ENCODE results near the gene TERB1.
A peak's percentile ranks its signal among the peaks of the same experiment; 100 is the strongest.

TERB1 gene, protein sequence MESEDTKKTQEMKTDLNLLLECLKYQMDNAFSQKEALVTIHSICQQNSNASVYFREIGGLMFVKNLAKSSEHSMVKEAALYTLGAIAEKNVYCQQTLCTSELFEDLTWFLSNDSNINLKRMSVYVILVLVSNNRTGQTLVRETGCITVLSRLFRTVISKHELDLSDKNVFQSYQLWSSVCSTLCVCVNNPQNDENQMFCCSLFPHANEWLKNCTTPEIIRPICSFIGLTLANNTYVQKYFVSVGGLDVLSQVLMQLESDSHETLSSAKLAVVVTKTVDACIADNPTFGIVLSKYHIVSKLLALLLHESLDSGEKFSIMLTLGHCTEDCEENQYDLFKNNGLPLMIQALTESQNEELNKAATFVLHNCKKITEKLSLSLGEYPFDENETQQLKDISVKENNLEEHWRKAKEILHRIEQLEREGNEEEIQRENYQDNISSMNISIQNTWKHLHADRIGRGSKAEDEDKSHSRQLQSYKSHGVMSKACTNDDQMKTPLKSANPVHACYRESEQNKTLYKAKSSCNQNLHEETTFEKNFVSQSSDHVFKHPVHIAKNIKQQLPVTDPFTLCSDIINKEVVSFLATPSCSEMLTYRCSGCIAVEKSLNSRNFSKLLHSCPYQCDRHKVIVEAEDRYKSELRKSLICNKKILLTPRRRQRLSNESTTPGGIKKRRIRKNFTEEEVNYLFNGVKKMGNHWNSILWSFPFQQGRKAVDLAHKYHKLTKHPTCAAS

DNA sequence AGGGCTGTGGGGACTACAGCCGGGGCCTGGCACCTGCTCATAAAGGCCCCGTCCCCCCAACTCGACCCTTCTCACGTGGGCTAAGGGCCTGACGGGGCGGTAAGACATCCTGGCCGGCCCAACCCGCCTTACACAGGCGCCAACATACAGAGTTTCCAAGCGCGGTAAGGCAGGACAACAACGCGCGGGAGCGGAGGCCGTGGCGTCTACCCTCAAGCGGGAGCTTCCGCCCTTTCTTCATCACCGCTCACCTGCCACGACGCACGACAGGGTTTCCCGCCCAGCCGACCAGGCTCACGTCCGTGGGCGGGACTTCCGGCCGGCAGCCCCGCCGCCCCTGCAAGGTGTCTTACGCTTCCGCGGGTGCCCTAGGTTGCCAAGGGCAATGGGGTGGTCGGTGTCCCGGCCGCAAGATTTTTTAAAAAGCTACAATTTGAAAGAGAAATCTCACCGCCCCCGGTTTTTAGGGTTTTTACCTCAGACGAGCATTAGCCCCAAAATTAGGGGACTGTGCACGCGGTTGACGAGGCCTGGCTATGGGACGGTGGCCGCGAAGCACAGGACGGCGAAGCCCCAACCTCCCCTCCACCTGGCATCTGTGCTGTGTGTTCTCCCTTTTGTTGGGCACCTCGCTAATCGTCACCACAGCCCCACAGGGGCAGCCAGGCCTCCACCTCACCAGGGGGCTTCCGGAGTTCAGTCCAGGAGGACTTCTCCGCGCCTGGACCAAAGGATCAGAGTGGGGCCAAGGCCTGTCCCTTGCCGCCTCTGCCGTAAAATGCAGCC, at the start of gene TERB1:
Gene TERB1 (minus strand): TSS at position 265 of the 786 bp plus-strand sequence. CDS start 4,786 bp downstream, outside the sequence.
- DNase-seq, result no peak

DNA sequence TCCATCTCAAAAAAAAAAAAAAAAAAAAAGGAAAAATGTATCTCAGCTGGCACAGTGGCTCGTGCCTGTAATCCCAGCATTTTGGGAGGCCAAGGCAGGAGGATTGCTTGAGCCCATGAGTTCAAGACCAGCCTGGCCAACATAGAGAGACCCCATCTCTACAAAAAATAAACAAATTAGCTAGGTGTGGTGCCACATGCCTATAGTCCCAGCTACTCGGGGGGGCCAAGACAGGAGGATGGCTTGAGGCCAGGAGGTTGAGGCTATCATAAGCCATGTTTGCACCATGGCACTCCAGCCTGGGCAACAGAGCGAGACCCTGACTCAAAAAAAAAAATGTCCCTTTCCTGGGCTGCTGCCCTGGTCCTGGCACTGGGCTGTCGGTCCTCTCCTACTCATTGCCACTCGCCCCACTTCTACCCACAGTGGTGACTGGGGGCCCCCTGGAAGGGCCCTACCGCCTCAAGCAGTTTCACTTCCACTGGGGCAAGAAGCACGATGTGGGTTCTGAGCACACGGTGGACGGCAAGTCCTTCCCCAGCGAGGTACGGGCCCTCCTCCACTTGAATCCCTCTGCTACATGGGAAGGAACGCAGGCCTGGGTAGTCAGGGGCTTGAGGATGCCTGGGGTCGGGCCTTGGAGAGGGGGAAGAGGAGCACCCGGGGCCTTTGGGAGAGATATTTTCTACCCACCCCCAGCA, 48.9 kb upstream of the TERB1 start:
- peak; percentile 45 for DNase-seq

DNA sequence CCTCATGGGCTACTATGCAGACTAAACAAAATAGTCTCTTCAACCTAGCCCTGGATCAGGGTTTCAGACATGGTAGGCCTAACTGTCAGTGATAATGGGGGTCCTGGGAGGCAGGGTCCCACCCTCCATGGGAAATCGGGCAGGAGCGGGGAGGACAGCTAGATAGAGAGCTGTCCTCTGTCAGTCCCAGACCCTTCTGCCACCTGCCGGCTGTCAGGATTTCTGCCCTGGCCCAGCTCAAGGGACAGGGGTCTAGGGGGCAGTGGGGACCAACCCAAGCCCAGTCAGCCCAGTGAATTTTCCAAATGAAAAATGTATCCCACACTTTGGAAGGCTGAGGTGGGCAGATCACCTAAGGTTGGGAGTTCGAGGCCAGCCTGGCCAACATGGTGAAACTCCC, 48.2 kb upstream of the TERB1 start:
- DNase-seq, result peak; percentile 36

DNA sequence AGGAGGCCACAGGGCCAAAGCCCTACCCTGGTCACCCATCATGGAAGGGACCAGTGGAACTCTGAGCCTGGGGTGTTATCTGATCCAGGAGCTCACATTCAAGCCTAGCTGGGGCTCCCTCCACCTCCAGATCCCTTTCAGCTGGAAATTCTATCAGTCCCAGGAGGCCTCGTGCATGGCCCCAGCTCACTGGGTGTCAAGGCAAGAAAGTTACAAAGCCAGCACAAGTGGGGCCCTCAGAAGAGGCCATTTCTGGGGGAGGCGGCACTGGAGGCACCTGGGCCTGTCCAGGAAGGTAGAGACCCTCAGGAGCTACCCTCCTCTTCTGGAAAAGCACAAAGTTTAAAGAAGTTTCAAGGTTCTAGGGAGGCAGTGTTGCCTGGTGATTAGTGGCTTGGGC, 47.6 kb upstream of the TERB1 start:
- DNase-seq, result peak; percentile 48

- DNase-seq, result no peak
Observed at GRCh38 chr16:66848172-66848571, 46.8 kb upstream of the TERB1 start.

DNA sequence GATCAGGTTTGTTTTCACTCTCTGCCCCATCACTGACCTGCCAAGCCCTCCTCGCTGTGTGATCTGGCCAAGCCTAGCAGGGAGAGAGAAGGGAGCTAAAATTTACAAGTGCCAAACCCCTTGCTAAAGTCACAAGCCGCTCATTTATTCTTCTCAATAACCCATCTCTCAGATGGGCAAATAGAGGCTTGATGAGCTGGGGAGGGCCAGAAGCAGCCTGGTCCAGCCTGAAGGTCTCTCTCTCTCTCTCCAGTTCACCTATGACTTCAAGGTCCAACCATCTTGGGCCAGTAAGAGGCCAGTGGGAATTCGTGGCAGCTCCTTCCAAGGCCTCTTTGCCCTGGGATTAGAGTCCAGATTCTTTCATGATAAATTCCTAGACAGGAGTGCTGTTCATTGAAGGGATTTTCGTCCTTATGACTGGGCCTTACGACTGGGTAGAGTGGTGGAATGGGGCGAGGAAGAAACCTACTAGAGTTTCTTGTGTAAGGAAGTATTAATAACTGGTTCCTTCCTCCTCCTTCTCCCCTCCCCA, 46.2 kb upstream of the TERB1 start:
- peak; percentile 31 for DNase-seq

DNA sequence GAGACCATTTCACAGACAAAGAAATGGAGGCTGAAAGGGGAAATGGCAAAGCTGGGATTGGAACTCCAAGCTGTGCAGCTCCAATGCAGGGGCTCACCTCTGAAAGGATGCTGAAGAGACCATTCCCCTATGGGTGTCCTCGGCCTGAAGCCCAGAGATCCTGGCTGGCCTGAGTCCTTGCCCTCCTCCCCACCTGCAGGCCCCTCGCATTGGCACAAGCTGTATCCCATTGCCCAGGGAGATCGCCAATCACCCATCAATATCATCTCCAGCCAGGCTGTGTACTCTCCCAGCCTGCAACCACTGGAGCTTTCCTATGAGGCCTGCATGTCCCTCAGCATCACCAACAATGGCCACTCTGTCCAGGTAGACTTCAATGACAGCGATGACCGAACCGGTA, 45.4 kb upstream of the TERB1 start:
- DNase-seq, result peak; percentile 27

- peak; percentile 21 for DNase-seq
Observed at GRCh38 chr16:66846266-66846665, 44.9 kb upstream of the TERB1 start.

DNA sequence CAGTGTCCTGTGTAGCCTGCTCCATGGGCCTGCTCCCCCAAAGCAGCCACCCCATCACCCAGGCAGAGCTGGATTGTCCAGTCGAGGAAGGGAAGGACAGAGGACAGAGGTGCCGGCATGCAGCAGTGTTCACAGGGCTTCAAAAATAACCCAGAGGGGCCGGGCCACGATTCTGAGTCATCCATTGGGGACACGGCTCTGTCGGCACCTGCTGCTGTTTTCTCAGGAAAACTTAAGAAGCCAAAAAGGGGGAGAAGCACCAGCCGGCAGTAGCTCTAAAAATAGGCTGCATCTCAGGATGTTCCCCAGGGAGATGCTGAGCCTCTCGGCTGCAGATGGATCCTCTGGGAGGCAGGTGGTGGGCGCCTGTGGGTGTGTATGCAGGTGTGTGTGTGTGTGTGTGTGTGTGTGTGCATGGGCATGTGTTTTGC, 44.4 kb upstream of the TERB1 start:
- DNase-seq, result peak; percentile 42

DNA sequence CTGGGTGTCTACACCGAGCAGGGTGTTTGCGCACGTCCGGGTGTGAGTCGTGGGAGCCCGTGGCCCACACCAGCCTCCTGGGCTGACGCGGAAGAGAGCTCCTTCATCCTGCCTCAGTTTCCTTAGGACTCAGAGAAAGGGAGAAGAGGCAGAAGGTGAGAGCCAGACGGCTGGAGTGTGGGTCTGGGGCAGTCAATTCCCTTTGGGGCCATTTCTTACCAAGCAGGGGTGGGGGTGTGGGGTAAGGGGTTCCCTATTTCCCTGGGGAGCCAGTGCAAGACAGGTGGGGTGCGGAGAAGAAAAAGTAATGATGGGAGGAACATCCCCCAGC, 43.7 kb upstream of the TERB1 start:
- no peak for DNase-seq

GRCh38 chr16:66844342-66845079, 43.1 kb upstream of the TERB1 start, which contains the start of gene CA7:
TSS of gene CA7 (plus strand) at chr16:66844414. CDS start at chr16:66844488, 74 bp downstream.
- peak; percentile 60 for DNase-seq

DNA sequence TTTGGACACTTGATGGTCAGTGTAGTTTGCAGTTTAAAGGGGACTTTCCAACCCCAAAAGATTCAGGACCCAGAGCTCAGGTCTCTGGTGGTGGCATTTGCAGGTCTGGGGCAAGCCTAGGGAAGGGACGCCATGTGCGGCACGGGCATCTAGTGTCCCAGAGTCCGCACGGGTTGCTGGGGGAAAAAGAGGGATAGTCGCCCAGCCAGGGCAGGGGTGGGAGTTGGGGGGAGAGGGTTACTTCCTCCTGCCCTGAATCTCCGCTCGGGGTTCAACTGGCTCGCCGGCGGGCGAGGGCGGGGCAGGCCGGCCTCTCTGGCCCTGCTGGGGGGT, 42.6 kb upstream of the TERB1 start:
- DNase-seq, result peak; percentile 45

GRCh38 chr16:66843191-66843590, 41.8 kb upstream of the TERB1 start:
- DNase-seq, result peak; percentile 9

DNA sequence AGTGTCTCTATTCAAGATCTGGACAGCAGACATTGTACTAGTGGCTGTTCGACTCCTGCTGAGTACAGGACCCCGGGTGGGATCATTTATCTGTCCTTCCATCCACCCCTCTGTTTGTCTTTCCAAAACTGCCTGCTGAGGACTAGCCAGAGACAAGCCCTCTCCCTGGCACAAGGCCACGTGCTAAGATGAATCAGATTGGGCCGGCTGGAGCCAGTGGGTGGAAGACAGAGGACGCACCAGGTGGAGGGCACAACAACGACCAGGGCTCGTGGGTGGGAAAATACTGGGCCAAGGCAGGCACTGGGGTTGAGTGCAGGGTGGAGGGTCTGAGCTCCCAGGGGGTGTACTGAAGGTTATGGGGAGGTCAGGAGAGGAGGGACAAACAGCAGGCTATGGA, 41.4 kb upstream of the TERB1 start:
- DNase-seq, result peak; percentile 31

- DNase-seq, result no peak
Observed at GRCh38 chr16:66841366-66841765, 40.0 kb upstream of the TERB1 start.

GRCh38 chr16:66840883-66841282, 39.5 kb upstream of the TERB1 start:
- no peak for DNase-seq

DNA sequence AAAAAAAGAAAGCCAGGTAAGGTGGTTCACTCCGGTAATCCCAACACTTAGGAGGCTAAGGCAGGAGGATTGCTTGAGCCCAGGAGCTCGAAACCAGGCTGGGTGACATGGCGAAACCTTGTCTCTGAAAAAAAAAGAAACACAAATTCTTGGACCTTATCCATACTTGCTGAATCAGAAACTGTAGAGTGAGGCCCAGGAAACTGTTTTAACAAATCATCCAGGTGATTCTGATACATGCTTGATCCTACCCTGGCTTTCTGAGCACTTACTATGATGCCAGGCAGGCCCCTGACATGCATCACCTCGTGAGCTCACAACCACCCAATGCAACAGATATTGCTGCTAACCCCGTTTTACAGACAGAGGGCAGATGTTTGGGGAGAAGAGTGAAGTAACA, 33.4 kb upstream of the TERB1 start:
- DNase-seq, result no peak

GRCh38 chr16:66832661-66833305, 31.4 kb upstream of the TERB1 start:
- DNase-seq, result no peak

GRCh38 chr16:66832190-66832589, 30.8 kb upstream of the TERB1 start:
- DNase-seq, result no peak

DNA sequence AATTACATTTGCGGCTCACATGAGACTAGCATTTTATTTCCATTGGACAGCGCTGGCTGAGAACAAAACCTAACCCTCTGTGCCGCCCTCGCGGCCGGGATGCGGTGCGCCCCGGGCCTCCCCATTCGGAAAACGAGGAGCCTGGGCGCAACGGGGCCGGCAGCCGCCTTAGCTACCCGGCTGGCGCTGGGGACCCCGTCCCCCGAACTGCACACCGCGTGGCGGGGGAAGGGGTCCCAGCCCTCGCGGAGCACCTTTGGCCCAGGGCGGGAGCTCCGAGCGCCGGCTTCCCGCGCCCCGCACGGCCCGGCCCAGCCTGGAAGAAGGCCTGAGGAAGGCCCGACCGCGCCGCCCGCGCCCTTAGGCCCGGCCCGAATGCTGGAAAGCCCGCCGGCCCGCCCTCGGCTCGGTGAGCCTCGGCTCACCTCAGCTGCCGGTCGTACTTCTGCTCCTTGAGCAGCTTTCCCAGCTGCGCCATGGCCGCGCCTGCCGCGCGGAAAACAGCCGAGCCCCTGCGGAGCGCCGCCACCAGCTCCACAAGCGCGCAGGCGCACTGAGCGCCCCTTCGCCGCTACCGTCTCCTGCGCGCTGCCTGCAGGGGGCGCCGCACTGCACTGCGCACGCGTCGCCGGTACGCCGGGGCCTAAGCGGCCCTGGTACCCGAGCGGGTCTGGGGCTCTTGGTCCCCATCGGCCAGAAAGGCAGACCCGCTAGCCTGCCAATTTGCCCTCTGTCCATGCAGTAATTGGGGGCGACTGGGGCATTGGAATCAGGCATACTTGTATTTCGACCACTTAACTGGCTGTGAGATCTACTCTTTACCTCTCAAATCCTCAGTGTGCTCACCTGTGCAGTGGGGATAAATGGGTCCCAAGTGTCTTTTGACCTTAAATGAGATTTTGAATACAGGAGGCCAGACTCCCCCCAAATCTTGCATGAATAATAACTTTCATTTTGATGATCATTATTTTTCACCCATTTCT, 29.3 kb upstream of the TERB1 start, which contains the start of gene NAE1:
Gene NAE1 (minus strand): TSS at position 555 of the 983 bp plus-strand sequence. CDS start 77 bp downstream, at position 478.
- DNase-seq, result peak; percentile 96

Measured in activated effector memory CD4-positive, alpha-beta T cell treated with anti-CD3 and anti-CD28 coated beads, Interleukin-2, amount 50 U/mL, for 16 hours (primary cell).